Right atrium auricular region (tissue), 2 donors: ENCODE data around the gene KIAA1191. TPM values are rescaled to one million over a fixed set of nuclear protein-coding genes. Genes with fewer than 3 reads are reported as not detected.

Source experiments
- DNase-seq: peaks from one replicate; pipeline ENCODE4 v3.0.0-alpha.2; 2019; ENCODE audit warnings: low spot score
- H3K27ac ChIP-seq, 2 donors: fragments of 200-600 bp; sonication (generic); 1 replicate in 1 of 2; 2 replicates in 1 of 2; pipeline ENCODE4 v1.5.1; 2016 to 2019
- H3K27me3 ChIP-seq, 2 donors: fragments of 200-600 bp; sonication (generic); one replicate each; pipeline versions ENCODE4 v1.5.1 to v1.6.0; 2017 to 2019
- H3K36me3 ChIP-seq: fragments of 200-600 bp; sonication (generic); one replicate; pipeline ENCODE4 v1.5.1; 2016
- H3K4me1 ChIP-seq, 2 donors: fragments of 200-600 bp; sonication (generic); one replicate each; pipeline versions ENCODE4 v1.5.1 to v1.6.0; 2017 to 2019
- H3K4me3 ChIP-seq, 2 donors: fragments of 200-600 bp; sonication (generic); 1 replicate in 1 of 2; 2 replicates in 1 of 2; pipeline ENCODE4 v1.5.1; 2017 to 2019; ENCODE audit warnings: mild to moderate bottlenecking in 1 of 2, moderate library complexity in 1 of 2
- H3K9me3 ChIP-seq, 2 donors: fragments of 200-600 bp; sonication (generic); one replicate each; pipeline ENCODE4 v1.5.1; 2019
- CTCF ChIP-seq, 2 donors: fragments of 200-600 bp; sonication (generic); IDR thresholded peaks; one replicate each; pipeline ENCODE4 v1.5.1; 2019; ENCODE audit warnings: antibody characterized with exemption in 2 of 2
- total RNA-seq, 2 donors: library from RNA; depleted of rRNA; stranded (reverse); fragments of >200 nt; gene quantifications; one replicate each; pipeline ENCODE4 v1.1.0, GENCODE V29; 2016

KIAA1191 gene
- total RNA-seq, 2 donors from 2014 or later, result 118 to 141 TPM

DNA sequence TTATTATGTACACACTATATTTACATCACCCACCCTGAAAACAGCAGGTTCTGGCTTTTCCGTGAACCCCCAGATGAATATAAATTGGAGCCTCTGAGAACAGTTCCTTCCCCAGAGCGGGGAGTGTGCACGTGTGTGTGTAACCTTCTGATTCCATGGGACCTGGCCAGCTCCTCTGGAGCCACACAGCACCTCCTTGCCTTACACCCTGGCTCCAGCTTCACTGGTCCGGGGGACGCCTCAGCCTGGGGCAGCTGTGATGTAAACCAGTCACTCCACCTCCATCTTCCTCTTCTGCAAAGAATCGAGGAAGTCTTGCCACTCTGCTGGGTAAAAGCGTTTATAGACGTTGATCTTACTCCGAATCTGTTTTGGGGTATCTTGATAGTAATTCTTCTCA is 22.4 kb upstream of the KIAA1191 start:
- Histone ChIP-seq H3K27ac (no peak overlapping the region), H3K27me3 (no peaks in the 10 kb centered on the region), H3K36me3 (peaks cover 30% of the 10 kb centered on the region), H3K9me3 (no peaks in the 10 kb centered on the region), H3K4me3 (no peak overlapping the region), H3K4me1 (peaks cover 0 to 33% of the 10 kb centered on the region in 2 donors)
- no peak for TF ChIP-seq CTCF (IDR thresholded peaks at IDR 0.05)
- DNase-seq, result no peak

DNA sequence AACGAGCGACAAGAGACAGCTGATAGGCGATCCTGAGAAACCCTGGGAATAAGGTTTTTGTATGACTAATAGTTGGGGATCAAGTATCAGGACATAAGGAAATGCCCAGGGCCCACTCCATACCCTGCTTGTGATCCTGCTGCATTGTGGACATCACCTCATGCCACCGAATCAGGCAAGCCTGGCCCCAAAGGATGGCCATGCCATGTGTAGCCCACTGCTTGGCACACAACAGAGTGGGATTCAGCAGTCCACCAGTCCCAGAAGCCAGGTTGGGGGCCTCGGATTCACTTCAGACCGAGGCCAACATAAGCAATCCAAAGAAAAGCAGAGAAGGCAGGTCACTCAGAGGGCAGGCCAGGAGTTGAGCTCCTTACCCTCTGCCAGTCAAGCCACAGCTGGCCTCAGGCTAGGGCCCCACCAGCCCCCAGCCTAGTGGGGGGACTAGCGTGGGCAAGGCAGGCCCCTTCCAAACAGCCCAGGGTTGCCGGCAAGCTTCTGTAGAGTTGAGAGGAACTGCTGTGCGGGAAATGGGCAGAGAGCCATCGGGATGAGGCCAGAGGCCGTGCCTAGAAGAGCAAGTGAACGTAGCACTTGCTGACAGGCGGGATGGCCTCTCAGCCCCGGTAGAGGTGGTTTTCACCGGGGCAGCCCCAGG is 21.8 kb upstream of the KIAA1191 start:
- Histone ChIP-seq H3K36me3 (peaks cover 30% of the 10 kb centered on the region), H3K4me1 (peaks cover 0 to 33% of the 10 kb centered on the region in 2 donors), H3K27ac (peak overlapping the region; percentile 79 to 90), H3K27me3 (no peaks in the 10 kb centered on the region), H3K9me3 (no peaks in the 10 kb centered on the region), H3K4me3 (no peak overlapping the region)
- no peak for TF ChIP-seq CTCF (IDR thresholded peaks at IDR 0.05)
- no peak for DNase-seq

- peaks cover 0 to 27% of the 10 kb centered on the region in 2 donors for H3K4me1 ChIP-seq
- peak overlapping the region; percentile 79 to 90 for H3K27ac ChIP-seq
- H3K9me3 ChIP-seq, result no peaks in the 10 kb centered on the region
- no peak for DNase-seq
- H3K36me3 ChIP-seq, result peaks cover 30% of the 10 kb centered on the region
- no peaks in the 10 kb centered on the region for H3K27me3 ChIP-seq
- H3K4me3 ChIP-seq, result no peak overlapping the region
- no peak for TF ChIP-seq CTCF (IDR thresholded peaks at IDR 0.05)
Observed at GRCh38 chr5:176382721-176383120, 21.2 kb upstream of the KIAA1191 start.

DNA sequence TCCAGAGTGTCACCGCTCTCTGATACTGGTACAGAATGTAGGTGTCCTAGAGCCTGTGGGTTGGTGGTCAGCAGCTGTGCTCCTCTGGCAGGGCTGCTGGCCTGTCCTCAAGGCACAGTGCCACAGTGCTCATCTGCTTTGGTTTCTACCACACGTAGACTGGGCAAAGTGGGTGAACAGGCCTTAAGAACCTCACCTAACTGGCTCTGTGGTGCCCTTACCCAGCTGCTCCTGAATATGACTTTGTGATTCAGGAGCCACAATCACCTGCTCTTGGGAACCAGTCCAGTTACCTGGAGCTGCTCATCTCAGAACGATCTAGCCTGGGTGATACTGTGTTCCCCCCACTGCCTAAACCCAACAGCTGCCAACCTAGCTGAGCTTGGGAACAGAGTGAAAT is 20.4 kb upstream of the KIAA1191 start:
- H3K36me3 ChIP-seq, result peaks cover 30% of the 10 kb centered on the region
- no peak for TF ChIP-seq CTCF (IDR thresholded peaks at IDR 0.05)
- no peak for DNase-seq
- peaks cover 0 to 20% of the 10 kb centered on the region in 2 donors for H3K4me1 ChIP-seq
- no peak overlapping the region for H3K4me3 ChIP-seq
- H3K27ac ChIP-seq, result peak overlapping the region; percentile 79 to 90
- no peaks in the 10 kb centered on the region for H3K27me3 ChIP-seq
- no peaks in the 10 kb centered on the region for H3K9me3 ChIP-seq

- H3K27me3 ChIP-seq, result no peaks in the 10 kb centered on the region
- peak overlapping the region; percentile 79 to 90 for H3K27ac ChIP-seq
- no peak overlapping the region for H3K4me3 ChIP-seq
- TF ChIP-seq CTCF (IDR thresholded peaks at IDR 0.05), result no peak
- H3K9me3 ChIP-seq, result no peaks in the 10 kb centered on the region
- no peak for DNase-seq
- peaks cover 30% of the 10 kb centered on the region for H3K36me3 ChIP-seq
- H3K4me1 ChIP-seq, result peaks cover 0 to 14% of the 10 kb centered on the region in 2 donors
Observed at GRCh38 chr5:176381423-176381822, 19.9 kb upstream of the KIAA1191 start.

GRCh38 chr5:176379881-176380280 is 18.3 kb upstream of the KIAA1191 start:
- Histone ChIP-seq H3K27ac (no peak overlapping the region), H3K27me3 (no peaks in the 10 kb centered on the region), H3K4me1 (peaks cover 0 to 10% of the 10 kb centered on the region in 2 donors), H3K9me3 (no peaks in the 10 kb centered on the region), H3K4me3 (no peak overlapping the region), H3K36me3 (peaks cover 21% of the 10 kb centered on the region)
- DNase-seq, result no peak
- TF ChIP-seq CTCF (IDR thresholded peaks at IDR 0.05), result no peak
